G401.6 (cell line): ENCODE data around the gene KRTAP1-1.
"Not testable (repeated sequence)": the region's sequence is repeated elsewhere in the genome, so short reads cannot be mapped to it uniquely, and the experiment has no call there.

Source experiments
- FAIRE-seq: peaks from 2 replicates; lab custom pipeline; 2012; peaks lifted over from hg19 to GRCh38; lab: Jason Lieb, UNC

Gene KRTAP1-1, protein sequence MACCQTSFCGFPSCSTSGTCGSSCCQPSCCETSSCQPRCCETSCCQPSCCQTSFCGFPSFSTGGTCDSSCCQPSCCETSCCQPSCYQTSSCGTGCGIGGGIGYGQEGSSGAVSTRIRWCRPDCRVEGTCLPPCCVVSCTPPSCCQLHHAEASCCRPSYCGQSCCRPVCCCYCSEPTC

DNA sequence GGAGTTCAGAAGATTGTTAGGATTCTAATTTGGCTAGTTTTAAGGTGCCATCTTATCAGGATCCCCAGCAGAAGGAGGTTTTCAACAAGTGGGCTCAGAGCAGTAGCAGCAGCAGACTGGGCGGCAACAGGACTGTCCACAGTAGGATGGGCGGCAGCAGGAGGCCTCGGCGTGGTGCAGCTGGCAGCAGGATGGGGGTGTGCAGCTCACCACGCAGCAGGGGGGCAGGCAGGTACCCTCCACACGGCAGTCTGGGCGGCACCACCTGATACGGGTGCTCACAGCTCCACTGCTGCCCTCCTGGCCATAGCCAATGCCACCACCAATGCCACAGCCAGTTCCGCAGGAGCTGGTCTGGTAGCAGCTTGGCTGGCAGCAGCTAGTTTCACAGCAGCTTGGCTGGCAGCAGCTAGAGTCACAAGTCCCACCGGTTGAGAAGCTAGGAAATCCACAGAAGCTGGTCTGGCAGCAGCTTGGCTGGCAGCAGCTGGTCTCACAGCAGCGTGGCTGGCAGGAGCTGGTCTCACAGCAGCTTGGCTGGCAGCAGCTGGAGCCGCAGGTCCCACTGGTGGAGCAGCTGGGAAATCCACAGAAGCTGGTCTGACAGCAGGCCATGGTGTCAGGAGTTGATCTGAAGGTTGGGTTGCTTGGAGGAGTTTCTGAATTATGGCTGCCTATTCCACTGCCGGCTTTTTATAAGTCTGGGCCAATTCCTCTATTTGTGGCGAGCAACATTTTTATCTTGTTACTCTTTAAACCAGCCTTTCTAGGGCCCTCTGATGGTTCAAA, at the start of gene KRTAP1-1:
KRTAP1-1 (minus strand) TSS at position 668 of the 789 bp plus-strand sequence; CDS start at position 615, 53 bp downstream.
- FAIRE-seq = not testable (repeated sequence)

DNA sequence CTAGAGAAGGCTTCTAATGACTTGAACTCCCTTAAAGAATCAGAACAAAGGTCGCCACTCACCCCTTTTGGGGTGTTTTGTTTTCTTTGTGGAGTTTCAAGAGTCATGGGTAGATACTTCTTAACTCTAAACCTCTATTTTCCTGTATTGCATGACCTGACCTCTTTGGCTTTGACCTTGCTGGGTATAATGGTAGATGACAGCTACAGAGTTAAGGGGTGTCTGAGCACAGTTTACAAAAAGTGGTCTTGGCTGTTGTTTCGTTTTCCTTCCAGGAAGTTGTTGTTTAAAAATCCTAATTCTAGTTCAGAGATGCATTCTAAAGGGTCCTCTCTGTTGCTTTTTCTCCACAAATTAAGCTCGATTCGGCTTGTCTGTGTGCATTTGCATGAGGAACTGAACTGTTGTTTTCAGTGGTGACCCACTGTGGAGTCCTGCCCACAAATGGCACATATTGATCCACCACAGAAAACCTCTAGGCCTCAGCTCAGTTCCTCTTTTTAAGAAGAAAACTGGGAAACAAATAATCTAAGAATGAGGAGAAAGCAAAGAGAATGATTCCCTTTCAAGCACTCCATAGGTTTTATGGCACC, 47.6 kb upstream of the KRTAP1-1 start:
- not testable (repeated sequence) for FAIRE-seq

GRCh38 chr17:41084100-41084856, 43.0 kb upstream of the KRTAP1-1 start, which contains the start of gene KRTAP4-7:
TSS of gene KRTAP4-7 (plus strand) at chr17:41084150. CDS start at chr17:41084207, 57 bp downstream.
- not testable (repeated sequence) for FAIRE-seq

DNA sequence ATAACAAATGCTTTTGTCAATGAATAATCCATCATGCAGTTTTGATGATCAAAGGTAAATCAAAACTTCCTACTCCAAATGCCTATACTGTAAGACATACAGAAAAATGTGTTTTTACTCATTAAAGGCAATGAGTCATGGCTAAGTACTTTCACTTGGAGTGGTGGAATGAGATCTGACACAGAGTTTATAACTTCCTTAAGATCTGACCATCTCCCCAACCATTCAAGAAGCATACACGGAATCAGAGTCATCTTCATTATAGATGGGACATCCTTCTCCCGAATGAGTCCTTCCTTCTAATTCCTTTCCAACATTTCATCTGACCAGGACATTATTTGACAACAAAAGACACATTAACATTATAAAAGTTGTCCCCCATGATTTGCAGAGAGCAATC, 42.2 kb upstream of the KRTAP1-1 start:
- not testable (repeated sequence) for FAIRE-seq

DNA sequence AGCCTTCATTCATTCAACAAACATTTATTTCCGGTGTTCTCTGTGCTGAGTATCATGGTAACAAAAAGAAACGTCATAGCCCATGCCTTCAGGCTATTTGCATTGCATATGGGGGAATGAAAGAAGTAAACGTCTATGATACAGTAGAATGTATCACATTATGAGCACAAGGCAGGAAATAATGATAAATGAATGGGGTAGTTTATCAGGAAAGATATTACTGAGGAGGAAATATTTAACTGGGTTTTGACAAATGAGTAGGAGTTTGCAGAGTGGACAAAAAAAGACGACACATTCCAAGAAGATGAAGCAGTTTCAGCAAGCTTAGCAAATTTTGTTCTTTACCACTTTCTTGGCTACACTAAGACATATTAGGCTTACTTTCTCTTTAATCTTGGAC, 41.4 kb upstream of the KRTAP1-1 start:
- FAIRE-seq = no peak

- FAIRE-seq = no peak
Measured at GRCh38 chr17:41076788-41077187, 35.5 kb upstream of the KRTAP1-1 start.

DNA sequence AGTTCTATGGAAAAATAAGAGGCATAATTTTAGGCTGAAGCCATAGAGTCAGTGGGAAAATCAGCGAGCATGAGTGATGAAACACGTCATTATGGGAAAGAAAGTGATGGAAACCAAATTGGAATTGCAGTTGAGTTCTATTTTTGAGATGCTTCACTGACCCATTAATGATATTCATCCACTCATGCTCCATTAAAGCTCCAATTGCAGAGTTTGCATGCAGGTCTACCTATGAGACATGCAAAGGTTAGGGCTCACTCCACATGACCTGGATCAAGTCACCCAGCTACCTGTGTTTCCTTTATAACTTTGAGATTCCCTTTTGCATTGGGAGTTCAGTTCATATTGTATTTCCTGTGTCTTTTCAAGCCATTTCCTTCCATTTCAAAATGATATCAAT, 32.4 kb upstream of the KRTAP1-1 start:
- no peak for FAIRE-seq

- FAIRE-seq = no peak
Measured at GRCh38 chr17:41071606-41072360, 30.5 kb upstream of the KRTAP1-1 start.

- no peak for FAIRE-seq
Measured at GRCh38 chr17:41069031-41069430, 27.8 kb upstream of the KRTAP1-1 start.

GRCh38 chr17:41067281-41067680, 26.0 kb upstream of the KRTAP1-1 start:
- no peak for FAIRE-seq

GRCh38 chr17:41065829-41066624, 24.8 kb upstream of the KRTAP1-1 start, which contains the start of gene KRTAP2-4:
TSS of gene KRTAP2-4 (minus strand) at chr17:41065879. CDS start at chr17:41065845, 34 bp downstream.
- FAIRE-seq = no peak

GRCh38 chr17:41065016-41065689, 23.9 kb upstream of the KRTAP1-1 start:
- not testable (repeated sequence) for FAIRE-seq

DNA sequence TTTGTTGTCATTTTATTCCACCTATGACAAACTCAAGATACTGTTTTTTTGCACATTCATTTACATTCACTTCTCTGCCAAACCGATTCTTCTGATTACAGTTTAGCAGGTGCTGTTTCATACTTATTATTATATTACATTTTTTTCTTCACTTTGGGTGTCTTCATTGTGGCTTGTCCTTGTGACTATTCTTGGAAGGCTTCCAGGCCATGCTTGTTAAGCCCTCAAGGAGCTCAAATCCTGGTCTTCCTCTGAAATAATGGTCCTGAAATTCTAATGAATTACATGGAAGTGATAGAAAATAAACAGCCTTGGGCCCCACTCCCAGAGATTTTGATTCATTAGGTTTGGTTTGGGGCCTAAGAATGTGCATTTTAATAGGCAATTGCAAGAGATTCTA, 23.1 kb upstream of the KRTAP1-1 start:
- no peak for FAIRE-seq

DNA sequence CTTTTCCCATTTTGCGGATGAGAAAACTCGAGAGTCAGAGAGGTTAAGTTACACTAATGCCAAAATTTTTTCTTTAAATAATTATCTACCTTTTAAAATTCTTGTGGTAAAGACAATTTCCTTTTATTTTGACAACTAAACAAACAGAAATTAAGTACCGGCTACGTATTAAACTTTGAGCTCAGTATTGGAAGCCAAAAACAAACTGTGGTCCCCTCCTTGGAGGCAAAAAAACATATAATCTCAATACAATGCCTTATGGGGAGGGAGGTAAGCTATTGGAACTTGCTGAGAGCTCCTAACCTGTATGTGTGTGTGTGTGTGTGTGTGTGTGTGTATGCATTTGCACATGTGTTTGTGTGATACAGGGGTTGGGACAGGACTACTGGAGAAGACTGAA, 22.2 kb upstream of the KRTAP1-1 start:
- no peak for FAIRE-seq

DNA sequence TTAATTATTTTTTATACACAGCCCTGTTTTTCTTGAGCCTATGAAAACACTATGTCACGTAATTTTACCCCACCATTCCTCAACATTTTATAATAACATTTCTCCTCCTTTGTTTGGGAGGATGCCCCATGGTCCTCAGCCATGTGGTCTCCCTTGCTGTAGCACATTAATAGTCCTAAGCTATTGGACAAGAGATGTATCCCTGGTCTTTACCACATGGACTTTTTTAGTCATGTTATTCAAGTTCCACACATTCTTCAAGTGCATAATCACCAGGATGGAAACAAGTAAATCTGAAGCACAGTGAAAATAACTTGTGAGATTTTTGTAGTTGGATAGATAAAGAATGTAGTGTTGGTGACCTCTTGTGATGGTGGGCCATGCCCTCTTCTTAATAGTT, 20.7 kb upstream of the KRTAP1-1 start:
- FAIRE-seq = peak; percentile 87

GRCh38 chr17:41060052-41060604, 18.9 kb upstream of the KRTAP1-1 start, which contains the start of gene KRTAP2-3:
TSS of gene KRTAP2-3 (minus strand) at chr17:41060114. CDS start at chr17:41060050, 64 bp downstream.
- FAIRE-seq = peak; percentile 82

GRCh38 chr17:41059276-41060051, 18.2 kb upstream of the KRTAP1-1 start:
- not testable (repeated sequence) for FAIRE-seq

- no peak for FAIRE-seq
Measured at GRCh38 chr17:41058741-41059140, 17.5 kb upstream of the KRTAP1-1 start.

GRCh38 chr17:41057547-41057946, 16.3 kb upstream of the KRTAP1-1 start:
- FAIRE-seq = no peak
